Measurements from ENCODE around the gene ZNF488. TPM values are rescaled to one million over a fixed set of nuclear protein-coding genes. Genes with fewer than 3 reads are reported as not detected.

Gene ZNF488
- polyA plus RNA-seq, 1 of the 3 experiments (the other 2 are of a cell fraction): 0.59 TPM

- Histone ChIP-seq H3K4me3 (ENCODE audit: low read depth in 2 of 2, low read length in 1 of 2) (no peak overlapping the region), H3K9me2 (no peaks in the 10 kb centered on the region), H3K4me2 (no peak overlapping the region), H3F3A (replicated peaks; ENCODE audit: insufficient read depth) (peaks cover 2% of the 10 kb centered on the region), H3K4me1 (ENCODE audit: control insufficient read depth in 1 of 2, insufficient read depth in 2 of 2, low read depth in 1 of 2, low read length in 1 of 2) (no peaks in the 10 kb centered on the region; a peak in 1 of 4 replicates), H3K79me2 (ENCODE audit: insufficient read depth) (no peaks in the 10 kb centered on the region), H3K27me3 (ENCODE audit: insufficient read depth) (no peaks in the 10 kb centered on the region), H2AFZ (ENCODE audit: low read depth) (no peak overlapping the region), H4K20me1 (ENCODE audit: insufficient read depth) (no peaks in the 10 kb centered on the region), H3K36me3 (replicated peaks in 1 of 2; ENCODE audit: control insufficient read depth in 1 of 2, insufficient read depth in 2 of 2, low read length in 1 of 2) (no peaks in the 10 kb centered on the region), H3K9me3 (no peaks in the 10 kb centered on the region), H3K9ac (no peak overlapping the region), H3K27ac (ENCODE audit: low read depth in 2 of 2, low read length in 1 of 2) (no peak overlapping the region)
- WGBS (ENCODE audit: low lambda C conversion rate): no CpG with 5 or more reads among the region's 2 CpGs
- no peak for DNase-seq
- TF ChIP-seq TEAD4 (IDR thresholded peaks at IDR 0.05; ENCODE audit: borderline replicate concordance, insufficient read depth): no peak
- TF ChIP-seq POLR2AphosphoS5 (IDR thresholded peaks at IDR 0.05; ENCODE audit: low read depth, low read length): no peak
- no peak for TF ChIP-seq YY1 (IDR thresholded peaks at IDR 0.05; ENCODE audit: low read depth)
- ChIA-PET POLR2A (no interaction called here), CTCF (no interaction called here)
Observed at GRCh38 chr10:47419421-47419820, 35.3 kb upstream of the ZNF488 start.

DNA sequence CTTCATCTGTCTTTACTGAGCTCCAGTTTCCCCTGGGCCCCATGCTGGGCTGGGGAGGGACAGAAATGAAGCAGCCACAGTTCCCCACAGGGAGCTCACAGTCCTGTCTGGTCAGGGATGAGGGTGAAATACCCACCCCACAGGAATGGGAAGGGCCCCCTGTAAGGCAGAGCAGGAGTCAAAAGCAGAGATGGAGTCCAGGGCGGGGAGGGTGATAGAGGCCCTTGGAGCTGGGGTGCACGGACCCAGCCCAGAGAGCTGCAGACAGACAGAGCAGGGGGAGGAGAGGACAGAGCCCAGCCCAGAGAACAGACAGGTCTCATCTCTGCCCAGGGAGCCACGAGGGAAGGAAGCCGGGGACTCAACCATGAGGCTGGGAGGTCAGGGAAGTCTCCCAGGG, 34.9 kb upstream of the ZNF488 start:
- no peak for DNase-seq
- H4K20me1 ChIP-seq (ENCODE audit: insufficient read depth): no peaks in the 10 kb centered on the region
- H2AFZ ChIP-seq (ENCODE audit: low read depth): no peak overlapping the region
- H3K4me2 ChIP-seq: no peak overlapping the region
- no peaks in the 10 kb centered on the region for H3K9me3 ChIP-seq
- WGBS (ENCODE audit: low lambda C conversion rate): 71% methylated on average over 3 of the region's 4 CpGs
- no peaks in the 10 kb centered on the region for H3K79me2 ChIP-seq (ENCODE audit: insufficient read depth)
- H3K9ac ChIP-seq: no peak overlapping the region
- peaks cover 2% of the 10 kb centered on the region for H3F3A ChIP-seq (replicated peaks; ENCODE audit: insufficient read depth)
- H3K27ac ChIP-seq (ENCODE audit: low read depth in 2 of 2, low read length in 1 of 2): no peak overlapping the region
- ChIA-PET CTCF (no interaction called here), POLR2A (no interaction called here)
- H3K4me3 ChIP-seq (ENCODE audit: low read depth in 2 of 2, low read length in 1 of 2): no peak overlapping the region
- no peaks in the 10 kb centered on the region for H3K9me2 ChIP-seq
- H3K36me3 ChIP-seq (replicated peaks in 1 of 2; ENCODE audit: control insufficient read depth in 1 of 2, insufficient read depth in 2 of 2, low read length in 1 of 2): no peaks in the 10 kb centered on the region
- no peaks in the 10 kb centered on the region for H3K27me3 ChIP-seq (ENCODE audit: insufficient read depth)
- no peaks in the 10 kb centered on the region; a peak in 1 of 4 replicates for H3K4me1 ChIP-seq (ENCODE audit: control insufficient read depth in 1 of 2, insufficient read depth in 2 of 2, low read depth in 1 of 2, low read length in 1 of 2)
- TF ChIP-seq EP300 (IDR thresholded peaks at IDR 0.05; ENCODE audit: borderline replicate concordance in 1 of 2, low read depth in 1 of 2, low read length in 1 of 2) (no peak), ELF1 (IDR thresholded peaks at IDR 0.05) (no peak), FOXM1 (IDR thresholded peaks at IDR 0.05; ENCODE audit: low read depth) (no peak), RXRA (IDR thresholded peaks at IDR 0.05; ENCODE audit: borderline replicate concordance, low read depth) (no peak), RAD21 (IDR thresholded peaks at IDR 0.05; ENCODE audit: low read length) (no peak), NFIC (IDR thresholded peaks at IDR 0.05; ENCODE audit: borderline replicate concordance) (no peak), EZH2phosphoT487 (IDR thresholded peaks at IDR 0.05; ENCODE audit: borderline replicate concordance, low read depth) (no peak), MXI1 (IDR thresholded peaks at IDR 0.05; ENCODE audit: low read depth, low read length) (no peak)
- TF ChIP-seq, protein P1, sequence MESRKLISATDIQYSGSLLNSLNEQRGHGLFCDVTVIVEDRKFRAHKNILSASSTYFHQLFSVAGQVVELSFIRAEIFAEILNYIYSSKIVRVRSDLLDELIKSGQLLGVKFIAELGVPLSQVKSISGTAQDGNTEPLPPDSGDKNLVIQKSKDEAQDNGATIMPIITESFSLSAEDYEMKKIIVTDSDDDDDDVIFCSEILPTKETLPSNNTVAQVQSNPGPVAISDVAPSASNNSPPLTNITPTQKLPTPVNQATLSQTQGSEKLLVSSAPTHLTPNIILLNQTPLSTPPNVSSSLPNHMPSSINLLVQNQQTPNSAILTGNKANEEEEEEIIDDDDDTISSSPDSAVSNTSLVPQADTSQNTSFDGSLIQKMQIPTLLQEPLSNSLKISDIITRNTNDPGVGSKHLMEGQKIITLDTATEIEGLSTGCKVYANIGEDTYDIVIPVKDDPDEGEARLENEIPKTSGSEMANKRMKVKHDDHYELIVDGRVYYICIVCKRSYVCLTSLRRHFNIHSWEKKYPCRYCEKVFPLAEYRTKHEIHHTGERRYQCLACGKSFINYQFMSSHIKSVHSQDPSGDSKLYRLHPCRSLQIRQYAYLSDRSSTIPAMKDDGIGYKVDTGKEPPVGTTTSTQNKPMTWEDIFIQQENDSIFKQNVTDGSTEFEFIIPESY (IDR thresholded peaks at IDR 0.05; ENCODE audit: borderline replicate concordance, low read depth): no peak

GRCh38 chr10:47418321-47418720, 34.2 kb upstream of the ZNF488 start:
- CTCF ChIA-PET: no interaction called here
- Histone ChIP-seq H2AFZ (ENCODE audit: low read depth) (no peak overlapping the region), H3K27me3 (ENCODE audit: insufficient read depth) (no peaks in the 10 kb centered on the region), H3K9me3 (no peaks in the 10 kb centered on the region), H3K4me2 (no peak overlapping the region), H3K4me3 (ENCODE audit: low read depth in 2 of 2, low read length in 1 of 2) (no peak overlapping the region), H3K4me1 (ENCODE audit: control insufficient read depth in 1 of 2, insufficient read depth in 2 of 2, low read depth in 1 of 2, low read length in 1 of 2) (no peaks in the 10 kb centered on the region; a peak in 1 of 4 replicates), H3K9me2 (no peaks in the 10 kb centered on the region), H3F3A (replicated peaks; ENCODE audit: insufficient read depth) (no peaks in the 10 kb centered on the region), H3K36me3 (replicated peaks in 1 of 2; ENCODE audit: control insufficient read depth in 1 of 2, insufficient read depth in 2 of 2, low read length in 1 of 2) (no peaks in the 10 kb centered on the region), H4K20me1 (ENCODE audit: insufficient read depth) (no peaks in the 10 kb centered on the region), H3K79me2 (ENCODE audit: insufficient read depth) (no peaks in the 10 kb centered on the region), H3K27ac (ENCODE audit: low read depth in 2 of 2, low read length in 1 of 2) (no peak overlapping the region), H3K9ac (no peak overlapping the region)
- 67% methylated on average over 4 of the region's 6 CpGs for WGBS (ENCODE audit: low lambda C conversion rate)
- TF ChIP-seq TAF1 (IDR thresholded peaks at IDR 0.05; ENCODE audit: borderline replicate concordance, low read depth, low read length): no peak
- no peak for TF ChIP-seq FOSL2 (IDR thresholded peaks at IDR 0.05; ENCODE audit: borderline replicate concordance, low read depth)
- no peak for TF ChIP-seq MEF2A (IDR thresholded peaks at IDR 0.05; ENCODE audit: borderline replicate concordance, low read depth)
- TF ChIP-seq RXRA (IDR thresholded peaks at IDR 0.05; ENCODE audit: borderline replicate concordance, low read depth): no peak
- no peak for TF ChIP-seq NRF1 (IDR thresholded peaks at IDR 0.05; ENCODE audit: low read depth, low read length)
- no peak for TF ChIP-seq CHD2 (IDR thresholded peaks at IDR 0.05; ENCODE audit: low read length, partially characterized antibody)
- TF ChIP-seq REST (IDR thresholded peaks at IDR 0.05; ENCODE audit: low read depth, low read length): no peak
- no peak for TF ChIP-seq MXI1 (IDR thresholded peaks at IDR 0.05; ENCODE audit: low read depth, low read length)
- TF ChIP-seq POLR2AphosphoS5 (IDR thresholded peaks at IDR 0.05; ENCODE audit: low read depth, low read length): no peak
- TF ChIP-seq EZH2phosphoT487 (IDR thresholded peaks at IDR 0.05; ENCODE audit: borderline replicate concordance, low read depth): no peak
- no peak for TF ChIP-seq RFX5 (IDR thresholded peaks at IDR 0.05; ENCODE audit: low read length)
- POLR2A ChIA-PET: no interaction called here
- DNase-seq: no peak
